ENCODE measurements around the gene NWD2.

Gene NWD2

DNA sequence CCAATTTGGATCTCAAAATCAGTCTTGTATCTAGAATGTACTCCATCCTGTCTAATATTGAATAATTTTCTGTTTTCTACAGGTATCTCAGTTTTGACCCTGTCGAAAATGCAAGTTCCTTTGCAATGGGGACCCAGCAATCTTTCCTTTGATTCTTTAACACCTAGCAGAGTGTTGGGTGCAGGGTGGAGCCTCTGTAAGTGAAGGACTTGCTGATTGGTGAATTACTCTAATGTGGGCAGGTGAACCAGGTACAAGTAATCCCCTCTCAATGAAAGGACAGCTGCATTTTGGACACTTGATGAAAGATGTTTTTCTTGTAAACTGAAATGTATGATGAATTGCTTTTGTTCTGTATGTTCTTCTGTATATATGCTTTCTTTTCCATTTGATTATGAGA is 54.9 kb downstream of the NWD2 start:
- no peak for DNase-seq

DNA sequence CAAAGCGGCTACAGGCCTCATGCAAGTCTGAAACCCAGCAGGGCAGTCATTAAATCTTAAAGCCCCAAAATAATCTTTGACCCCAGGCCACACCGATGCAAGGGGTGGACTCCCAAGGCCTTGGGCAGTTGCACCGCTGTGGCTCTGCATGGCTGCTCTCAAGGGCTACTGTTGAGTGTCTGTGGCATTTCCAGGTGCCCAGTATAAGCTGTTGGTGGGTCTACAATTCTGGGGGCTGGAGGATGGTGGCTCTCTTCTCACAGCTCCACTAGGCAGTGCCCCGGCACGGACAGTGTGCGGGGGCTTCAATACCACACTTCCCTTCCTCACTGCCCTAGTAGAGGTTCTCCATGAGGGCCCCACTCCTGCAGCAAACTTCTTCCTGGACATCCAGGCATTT is 60.1 kb downstream of the NWD2 start:
- DNase-seq = no peak

DNA sequence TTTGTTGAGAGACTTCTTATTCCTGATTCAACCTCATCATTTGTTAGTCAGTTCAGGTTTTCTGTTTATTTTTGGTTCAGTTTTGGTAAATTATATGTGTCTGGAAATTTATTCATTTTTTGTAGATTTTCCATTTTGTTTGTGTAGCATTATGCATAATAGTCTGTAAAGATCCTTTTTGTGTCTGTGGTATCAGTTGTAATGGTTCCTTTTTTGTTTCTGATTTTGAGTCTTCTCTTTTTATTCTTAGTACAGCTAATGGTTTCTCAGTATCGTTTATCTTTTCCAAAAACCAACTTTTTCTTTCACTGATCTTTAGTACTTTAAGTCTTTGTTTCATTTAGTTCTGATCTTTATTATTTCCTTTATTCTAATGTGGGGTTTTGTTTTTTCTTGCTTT is 61.4 kb downstream of the NWD2 start:
- no peak for DNase-seq

DNA sequence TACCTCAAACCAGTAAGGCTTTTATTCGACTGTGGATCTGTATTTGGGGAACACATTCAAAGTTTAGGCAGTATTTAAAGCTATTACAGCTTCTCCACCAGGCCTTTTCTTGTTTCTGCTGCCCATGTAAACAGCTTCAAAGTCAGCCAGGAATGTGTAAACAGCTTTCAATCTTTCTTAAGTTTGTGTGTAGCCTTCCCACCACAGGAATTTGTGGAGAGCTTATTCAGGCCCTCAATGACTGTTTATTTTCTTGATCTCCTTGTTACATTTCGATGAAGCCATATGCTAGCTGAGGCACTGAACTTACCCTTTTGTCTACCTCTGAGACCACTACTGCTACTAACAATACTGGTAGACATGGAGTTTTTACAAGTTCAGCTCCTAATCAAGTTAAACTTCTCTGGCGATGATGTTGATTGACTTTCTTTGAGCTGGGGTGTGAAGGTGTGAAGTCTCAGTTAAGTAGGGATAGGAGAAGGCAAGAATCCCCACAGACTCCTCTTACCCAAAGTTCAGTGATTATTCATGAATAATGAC is 72.6 kb downstream of the NWD2 start:
- DNase-seq = no peak

DNA sequence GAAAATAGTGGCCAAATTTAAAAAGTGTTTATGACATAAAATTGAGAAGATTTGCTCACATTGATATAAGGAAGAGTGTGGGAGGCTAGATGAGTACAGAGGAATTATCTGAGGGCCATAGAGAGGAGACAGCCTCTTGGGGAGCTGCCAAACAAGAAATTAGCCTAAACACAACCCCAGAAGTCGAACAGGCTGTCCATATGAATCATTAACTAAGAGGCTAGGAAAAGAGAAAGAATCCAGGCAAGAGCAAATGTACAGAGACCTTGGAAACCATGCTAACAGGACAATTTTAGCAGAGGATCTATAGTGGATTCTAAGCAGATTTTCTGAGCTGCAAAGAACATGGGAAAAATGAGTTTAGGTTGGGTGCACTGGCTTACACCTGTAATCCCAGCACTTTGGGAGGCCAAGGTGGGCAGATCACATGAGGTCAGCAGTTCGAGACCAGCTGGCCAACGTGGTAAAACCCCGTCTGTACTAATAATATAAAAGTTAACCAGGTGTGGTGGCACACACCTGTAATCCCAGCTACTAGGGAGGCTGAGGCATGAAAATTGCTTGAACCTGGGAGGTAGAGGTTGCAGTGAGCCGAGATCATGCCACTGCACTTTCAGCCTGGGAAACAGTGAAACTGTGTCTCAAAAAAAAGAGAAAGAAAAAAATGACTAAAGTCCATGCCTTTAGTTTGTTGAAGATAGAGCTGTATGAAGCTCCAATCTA is 76.1 kb downstream of the NWD2 start:
- no peak for DNase-seq

DNA sequence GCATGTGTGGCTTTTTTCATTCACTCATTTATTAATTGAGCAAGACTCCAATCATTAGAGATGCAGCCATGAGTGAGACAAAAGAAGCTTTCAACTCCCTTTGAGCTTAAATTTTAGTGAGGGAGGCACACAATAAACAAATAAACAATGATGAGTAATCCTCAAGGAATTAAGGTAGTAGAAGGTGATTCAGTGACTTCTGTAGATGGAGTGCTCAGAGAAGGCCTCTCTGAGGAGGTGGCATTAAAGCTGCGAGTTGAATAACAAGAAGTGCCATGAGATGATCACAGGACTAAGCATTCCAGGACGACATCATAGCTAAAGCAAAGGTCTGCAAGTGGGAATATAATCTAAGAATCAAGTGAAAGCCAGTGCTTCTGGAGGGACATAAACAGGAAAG is 77.6 kb downstream of the NWD2 start:
- no peak for DNase-seq

DNA sequence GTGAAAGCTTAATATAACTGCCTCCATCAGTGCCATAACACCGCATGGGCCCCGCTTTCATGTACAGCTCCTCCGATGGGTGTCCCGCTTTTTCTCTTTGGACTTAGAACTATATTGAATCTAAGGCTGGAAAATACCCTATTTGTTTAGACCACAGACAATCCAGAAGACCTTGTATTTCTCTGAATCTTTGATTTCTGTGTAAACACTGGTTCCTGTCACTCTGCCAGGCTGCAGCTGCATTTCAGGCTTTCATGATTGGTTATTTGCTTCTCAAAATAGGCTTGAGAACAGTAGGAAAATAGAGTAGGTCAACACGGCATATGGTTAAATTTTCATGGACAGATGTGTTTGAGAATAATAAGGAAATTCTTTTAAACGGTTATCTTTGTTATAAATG is 80.0 kb downstream of the NWD2 start:
- no peak for DNase-seq

DNA sequence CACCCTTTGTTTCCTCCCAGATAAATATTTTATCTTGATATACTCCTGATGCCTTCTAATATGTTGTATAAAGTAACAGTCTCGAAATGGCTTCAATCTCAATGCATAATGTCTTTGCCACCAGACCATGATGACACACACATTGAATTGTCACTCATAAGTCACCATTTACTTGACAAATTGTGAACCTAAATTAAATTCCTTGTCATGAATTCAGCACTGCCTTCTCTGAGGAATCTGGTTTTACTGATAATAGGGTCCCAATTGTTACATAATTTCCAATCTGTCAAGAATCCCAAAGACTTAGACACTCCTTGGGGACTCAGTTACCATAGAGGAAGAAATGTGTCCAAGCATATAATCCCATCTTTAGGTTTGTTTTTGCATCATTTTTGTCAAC is 82.3 kb downstream of the NWD2 start:
- DNase-seq = no peak

DNA sequence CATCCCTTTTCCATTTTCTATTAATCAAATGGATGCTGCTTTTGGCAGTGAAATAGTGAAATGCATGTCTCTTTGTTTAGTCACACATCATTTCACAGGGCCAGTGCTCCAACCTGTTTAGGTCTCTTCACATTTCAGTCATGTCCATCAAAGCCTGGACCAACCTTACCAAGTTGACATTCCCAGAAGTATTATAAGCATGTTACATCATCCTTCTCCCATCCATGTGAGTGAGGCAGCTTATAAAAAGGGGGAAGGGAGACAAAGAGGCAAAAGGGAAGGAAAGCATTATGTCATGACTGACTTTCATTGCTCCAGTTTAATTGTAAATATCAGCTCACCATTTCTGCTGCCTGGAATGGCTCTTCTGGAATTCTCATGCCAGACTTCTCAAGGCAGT is 94.4 kb downstream of the NWD2 start:
- no peak for DNase-seq

DNA sequence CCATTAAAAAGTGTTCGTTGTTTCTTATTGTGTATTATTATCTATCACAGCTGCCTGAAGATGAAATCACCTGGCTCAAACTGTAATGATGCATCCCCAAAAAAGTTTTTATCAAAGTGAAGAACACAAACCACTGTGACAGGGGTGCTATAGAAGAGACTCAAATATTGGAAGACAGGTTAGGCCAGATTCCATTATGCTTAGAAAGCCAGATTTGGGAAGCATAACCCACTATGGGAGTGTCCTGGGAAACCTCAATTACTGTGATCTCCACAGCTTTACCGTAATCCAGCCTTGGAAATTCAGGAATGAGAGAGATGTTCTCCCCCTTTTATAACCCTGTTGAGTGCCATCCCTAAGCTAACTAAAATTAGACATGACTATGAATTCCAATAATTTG is 114.2 kb downstream of the NWD2 start:
- no peak for DNase-seq

DNA sequence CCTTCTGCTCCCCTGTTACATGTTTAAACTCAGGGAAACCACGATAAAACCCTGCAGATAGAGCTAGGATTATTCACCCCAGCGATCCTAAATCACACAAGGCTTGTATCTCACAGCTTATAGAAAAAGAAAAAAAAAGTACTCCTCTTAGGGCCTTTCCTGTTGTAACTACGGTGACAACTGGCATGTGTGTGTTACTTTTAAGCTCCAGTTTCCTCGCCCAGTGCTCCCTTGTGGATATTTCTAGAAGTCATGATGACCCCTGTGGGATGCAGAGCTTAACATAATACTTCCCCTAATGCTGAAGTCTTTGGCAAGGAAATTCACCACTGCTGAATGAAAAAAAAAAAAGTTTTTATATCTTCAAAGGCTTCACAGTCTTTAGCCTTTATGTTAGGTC is 114.7 kb downstream of the NWD2 start:
- no peak for DNase-seq

DNA sequence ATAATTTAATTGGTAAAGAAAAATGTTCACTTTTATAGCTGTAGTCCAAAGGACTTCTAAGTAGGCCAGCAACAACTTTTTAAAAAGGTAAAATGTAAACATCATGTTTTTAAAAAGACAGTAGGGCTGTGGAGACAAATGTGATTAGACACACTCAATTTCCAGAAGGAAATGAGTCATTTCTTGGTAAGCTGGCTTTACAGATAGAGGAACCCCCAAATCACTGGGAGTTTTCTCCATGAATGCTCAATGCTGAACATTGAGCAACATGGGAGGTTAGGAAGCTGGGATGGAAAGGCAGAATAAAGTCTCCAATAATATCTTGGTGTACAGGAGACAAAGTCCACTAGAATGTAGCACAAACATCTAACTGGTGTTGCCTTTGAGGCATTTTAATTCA is 121.3 kb downstream of the NWD2 start:
- no peak for DNase-seq

DNA sequence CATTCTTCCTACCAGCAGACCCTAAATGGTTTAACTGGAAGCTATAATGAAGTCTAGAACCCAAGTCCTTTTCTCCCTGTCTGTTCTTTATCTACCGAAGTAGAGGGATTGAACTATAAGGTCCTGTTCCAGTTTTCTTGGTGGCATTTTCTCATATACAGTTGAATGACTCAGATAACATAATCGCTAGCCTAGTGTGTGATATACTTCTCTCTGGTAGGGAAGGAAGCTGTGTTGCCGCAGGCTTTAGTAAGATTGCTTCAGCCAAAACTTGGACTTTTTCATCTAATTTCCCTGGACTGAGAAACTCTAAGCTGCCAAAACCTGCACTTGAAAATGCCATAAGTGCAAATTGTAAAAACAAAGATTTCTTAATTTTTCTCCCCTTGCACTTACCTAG is 123.4 kb downstream of the NWD2 start:
- no peak for DNase-seq

DNA sequence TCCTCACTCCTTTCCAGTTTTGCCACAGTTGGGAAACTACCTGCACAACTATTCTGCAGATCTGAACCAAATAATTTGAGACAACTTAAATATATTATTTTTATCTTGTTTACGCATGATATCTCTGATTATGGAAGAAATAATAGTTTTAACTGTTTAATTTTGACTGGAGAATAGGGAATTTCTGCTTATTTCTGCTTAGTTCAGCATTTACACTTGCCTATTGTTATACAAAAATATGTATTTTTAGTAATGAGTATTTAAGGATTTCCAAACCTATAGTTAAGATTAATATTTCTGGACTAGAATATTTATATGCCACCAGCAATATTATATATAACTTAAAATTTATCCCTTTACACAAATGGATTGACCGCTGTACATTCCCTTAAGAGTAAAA is 125.5 kb downstream of the NWD2 start:
- DNase-seq = no peak

DNA sequence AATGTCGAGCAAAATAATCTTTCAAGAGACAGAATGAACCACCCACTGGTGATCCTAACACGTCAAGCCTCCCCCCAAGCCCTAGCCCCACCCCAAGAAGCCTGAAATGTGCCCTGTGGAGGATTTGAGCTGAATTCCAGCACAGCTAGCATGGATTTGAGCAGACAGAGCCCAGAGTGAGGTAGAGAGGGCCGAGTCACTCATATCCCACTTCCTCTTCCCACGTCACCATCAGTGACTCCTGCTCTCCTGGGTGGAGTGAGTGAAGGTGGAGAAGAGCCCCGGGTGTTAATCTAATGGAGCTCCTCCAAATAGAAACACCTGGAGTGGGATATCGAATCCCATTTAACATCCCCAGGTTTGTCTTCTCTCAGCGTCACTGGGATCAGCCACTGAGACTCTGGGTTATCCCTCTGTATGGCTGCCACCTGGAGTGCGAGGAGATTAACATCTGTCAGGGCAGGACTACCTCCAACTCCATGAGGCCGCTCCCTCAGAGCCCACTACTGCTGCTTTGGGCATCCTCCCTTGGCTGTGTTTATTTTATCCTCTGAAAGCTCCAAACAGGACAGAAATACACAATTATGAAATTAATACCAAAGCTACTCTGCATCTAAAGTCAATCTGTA is 136.6 kb downstream of the NWD2 start:
- no peak for DNase-seq

DNA sequence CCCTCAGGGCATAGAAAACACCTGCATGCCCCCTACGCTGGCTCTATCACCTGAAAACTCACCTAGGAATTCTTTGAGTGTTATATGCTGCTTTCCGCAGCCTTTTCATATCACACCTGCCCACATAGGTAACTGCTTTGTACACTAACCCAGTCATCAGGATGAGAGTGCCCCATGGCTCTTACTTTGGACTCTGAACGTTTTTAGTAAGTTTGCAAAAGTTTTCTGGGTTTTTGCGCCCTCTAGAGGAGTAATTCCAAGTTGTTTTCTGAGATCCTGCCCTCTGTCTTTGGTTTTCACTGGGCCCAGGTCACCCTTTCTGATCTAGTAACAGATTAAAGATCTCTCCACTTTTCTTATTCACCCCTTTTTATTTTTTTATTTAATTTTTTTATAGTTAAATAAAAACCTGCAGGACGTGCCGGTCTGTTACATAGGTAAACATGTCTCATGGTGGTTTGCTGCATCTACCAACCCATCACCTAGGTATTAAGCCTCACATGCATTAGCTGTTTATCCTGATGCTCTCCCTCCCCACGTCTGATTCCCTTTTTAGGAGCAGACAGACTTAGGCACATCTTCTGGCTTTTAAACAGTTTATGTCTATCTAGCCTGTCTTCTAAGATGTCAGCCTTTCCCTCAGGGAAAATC is 139.2 kb downstream of the NWD2 start:
- DNase-seq = no peak

DNA sequence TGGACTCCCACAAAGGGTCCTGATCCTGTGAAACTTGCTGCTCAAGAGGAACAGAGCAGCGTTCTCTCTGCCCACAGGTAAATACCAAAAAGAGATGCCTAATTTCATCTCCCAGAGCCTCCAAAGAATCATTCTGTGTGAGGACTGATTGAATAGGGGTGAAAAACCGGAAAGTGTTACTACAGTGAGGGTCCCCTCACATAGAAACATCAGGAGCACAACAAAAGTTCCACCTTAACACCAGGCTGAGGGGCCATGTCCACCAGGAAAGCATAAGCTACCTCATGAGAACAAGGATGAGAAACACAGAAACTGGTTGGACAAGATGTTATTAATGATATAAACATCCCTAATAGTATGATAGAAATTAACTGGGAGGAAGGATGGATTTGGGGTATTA is 140.9 kb downstream of the NWD2 start:
- no peak for DNase-seq

DNA sequence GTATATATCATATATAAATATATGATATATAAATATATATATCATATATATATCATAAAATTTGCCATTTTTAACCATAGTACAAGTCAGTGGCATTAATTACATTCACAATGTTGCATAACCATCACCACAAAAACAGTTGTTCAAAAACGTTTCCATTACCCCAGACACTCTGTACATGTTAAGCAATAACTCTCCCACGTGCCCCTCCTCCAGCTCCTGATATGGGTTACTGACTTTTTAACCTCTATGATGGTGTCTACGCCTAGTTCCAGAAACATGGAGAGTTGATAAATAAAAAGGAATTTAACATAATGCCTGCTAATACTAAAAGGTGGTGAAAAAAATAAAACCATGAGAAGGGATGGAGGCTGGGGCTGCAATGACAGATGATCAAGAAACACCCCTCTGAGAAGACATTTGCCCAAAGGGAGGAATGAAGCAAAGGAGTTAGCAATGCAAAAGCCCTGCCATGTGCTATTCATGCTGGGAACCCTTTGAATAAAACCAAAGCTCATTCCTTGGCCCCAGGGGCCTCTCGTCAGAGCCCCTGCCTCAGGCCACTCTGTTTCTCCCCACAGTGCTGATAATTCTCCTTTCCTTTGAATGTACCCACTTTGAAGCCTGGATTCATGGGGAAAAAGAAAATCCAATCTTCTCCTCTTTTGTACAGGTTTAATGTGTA is 144.3 kb downstream of the NWD2 start:
- DNase-seq = no peak

DNA sequence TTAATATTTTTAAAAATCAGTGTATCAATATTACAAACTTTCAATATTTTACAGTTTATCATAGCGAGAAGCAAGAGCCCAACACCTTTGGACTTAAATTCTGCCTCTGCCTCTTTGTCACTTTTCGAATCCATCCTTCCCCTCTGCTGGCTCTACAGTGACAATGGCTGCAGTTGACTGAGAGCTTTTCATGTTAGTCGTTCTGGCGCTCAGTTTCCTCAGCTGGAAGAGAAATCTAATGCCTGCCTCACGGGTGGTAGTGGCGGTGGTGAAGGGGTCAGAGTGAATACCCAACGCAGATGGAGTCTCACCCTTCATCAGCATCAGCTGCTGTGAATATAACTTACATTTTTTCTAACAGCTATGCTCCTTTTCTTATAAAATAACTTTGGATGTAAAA is 144.8 kb downstream of the NWD2 start:
- DNase-seq = no peak

DNA sequence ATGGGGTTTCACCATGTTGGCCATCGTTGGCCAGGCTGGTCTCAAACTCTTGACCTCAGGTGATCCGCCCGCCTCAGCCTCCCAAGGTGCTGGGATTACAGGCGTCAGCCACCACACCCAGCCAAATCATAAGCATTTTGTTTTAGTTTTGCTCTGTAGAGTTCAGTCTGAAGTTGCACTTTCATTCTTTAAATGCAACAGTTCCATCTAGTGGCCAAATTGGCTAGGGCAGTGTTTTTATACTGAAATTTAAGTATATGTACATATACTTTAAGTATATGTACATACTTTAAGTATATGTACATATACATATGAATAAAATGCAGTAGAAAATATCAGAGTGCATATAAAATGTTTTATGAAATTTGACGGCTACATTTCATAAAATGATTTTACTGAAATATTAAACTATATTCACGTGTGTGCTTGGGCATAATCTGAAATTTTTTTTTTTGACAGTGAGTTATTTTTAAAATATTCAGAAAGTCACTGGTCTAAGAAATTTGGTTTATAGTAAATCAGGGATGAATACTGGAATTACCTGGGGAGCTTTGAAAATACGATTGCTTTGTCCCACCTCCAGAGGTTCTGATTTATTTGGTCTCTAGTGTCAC is 145.5 kb downstream of the NWD2 start:
- DNase-seq = peak; percentile 28

DNA sequence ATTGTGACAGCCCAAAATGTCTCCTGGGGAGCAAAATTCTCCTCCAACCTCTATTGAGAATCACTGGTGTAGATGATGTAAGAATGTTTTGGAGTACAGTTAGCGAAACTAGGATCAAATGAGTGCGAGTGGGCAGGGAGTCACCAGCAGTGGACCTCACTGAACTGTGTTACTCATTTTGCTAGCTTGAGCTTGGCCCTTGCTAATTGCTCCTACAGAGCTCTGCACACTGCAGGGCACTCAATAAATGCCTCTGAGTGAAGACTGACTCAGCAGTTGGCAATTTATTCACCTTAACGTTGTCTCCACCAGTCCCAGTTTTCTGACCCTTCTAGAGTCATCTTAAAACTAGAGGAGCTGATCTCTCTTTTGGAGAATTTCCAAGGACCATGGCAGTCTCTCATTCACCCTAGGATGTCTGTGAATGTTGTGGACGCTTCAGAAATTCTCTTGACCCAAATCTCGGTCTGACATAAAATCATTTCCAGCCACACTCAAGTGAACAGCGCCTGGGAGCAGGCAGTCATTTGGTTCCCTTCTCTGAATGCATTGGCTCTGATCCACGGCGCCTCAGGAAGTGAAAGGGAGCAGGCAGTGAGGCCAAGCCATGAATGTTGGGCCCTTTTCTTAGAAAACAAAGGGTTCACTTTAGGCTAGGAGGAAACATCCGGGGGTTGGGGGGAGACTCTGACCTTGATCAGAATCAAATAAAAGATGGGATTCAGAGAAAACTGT is 148.1 kb downstream of the NWD2 start:
- no peak for DNase-seq

DNA sequence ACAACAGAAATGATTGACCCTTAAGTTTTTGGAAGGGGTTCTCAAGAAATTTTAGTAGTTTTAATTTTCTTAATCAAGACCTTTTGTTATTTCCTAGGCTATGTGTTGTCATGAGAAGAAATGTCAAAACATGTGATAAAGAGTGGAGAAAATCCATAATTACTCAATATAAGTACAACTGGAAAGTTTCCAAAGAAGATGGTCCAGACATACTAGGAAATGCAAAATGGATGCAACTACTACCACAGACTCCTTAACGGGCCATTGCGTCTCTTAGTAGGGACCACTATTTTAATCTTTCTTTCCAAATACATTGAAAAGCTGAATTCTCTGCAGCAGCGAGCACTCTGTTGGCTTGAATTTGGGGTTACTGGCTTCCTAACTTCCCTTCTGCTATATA is 148.8 kb downstream of the NWD2 start:
- no peak for DNase-seq

DNA sequence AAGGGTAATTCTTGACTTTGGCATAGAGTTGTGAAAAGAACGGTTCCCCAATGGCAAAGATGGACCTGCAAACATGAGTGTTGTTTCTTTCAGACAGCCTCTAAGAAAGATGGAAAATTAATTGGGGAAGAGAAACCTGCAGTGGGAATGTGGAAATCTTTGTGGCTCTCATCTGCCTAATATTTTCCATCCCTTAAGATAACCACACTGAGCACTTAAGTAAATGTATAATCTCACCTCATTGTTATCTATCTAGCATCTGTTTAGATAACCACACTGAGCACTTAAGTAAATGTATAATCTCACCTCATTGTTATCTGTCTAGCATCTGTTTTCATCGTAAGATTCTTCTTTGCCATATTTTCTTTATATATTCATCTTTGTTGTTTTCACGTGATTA is 149.3 kb downstream of the NWD2 start:
- no peak for DNase-seq
